ENCODE results near the gene CD226.

DNA sequence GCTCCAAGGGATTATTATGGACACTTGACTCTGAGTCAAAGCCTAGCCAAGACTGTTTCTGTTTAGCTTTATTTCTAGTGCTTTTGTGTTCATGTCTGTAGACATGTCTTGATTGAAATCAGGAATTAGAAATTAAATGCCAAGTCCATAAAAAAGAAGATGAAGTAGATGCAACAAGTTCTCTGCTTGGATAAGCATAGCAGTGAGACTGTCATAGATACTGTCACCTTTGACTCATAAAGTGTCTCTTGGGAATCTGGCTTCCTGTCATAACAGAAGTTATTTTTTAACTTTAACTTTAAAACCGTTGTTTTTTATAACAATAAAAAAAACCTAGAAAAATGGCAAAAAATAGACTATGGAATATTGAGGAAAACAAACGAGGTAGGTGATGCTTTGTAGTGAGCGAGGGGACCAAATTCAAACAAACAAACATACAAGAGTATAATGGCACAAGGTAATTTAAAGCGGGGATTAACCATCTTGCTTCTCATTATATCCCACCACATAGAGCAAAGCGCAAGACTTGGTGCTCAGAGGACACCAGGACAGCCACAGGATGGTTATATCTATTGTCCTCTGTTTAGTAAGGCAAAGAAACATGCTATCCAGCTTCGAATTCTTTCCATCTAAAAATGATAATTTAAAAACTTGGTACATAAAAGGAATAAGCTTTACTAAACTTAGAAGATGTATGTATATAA is 64.6 kb downstream of the CD226 start:
- TF ChIP-seq, protein P1, sequence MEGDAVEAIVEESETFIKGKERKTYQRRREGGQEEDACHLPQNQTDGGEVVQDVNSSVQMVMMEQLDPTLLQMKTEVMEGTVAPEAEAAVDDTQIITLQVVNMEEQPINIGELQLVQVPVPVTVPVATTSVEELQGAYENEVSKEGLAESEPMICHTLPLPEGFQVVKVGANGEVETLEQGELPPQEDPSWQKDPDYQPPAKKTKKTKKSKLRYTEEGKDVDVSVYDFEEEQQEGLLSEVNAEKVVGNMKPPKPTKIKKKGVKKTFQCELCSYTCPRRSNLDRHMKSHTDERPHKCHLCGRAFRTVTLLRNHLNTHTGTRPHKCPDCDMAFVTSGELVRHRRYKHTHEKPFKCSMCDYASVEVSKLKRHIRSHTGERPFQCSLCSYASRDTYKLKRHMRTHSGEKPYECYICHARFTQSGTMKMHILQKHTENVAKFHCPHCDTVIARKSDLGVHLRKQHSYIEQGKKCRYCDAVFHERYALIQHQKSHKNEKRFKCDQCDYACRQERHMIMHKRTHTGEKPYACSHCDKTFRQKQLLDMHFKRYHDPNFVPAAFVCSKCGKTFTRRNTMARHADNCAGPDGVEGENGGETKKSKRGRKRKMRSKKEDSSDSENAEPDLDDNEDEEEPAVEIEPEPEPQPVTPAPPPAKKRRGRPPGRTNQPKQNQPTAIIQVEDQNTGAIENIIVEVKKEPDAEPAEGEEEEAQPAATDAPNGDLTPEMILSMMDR (IDR thresholded peaks at IDR 0.05), result no peak
- TF ChIP-seq POLR2AphosphoS5 (IDR thresholded peaks at IDR 0.05), result no peak
